HL-60 (cell line): ENCODE results near the gene HSPA12A.

Source experiments
- CTCF ChIP-seq: IDR thresholded peaks from one replicate; pipeline ENCODE4 v1.5.1; 2011; ENCODE audit warnings: low read length, control low read depth, inconsistent platforms; ENCODE audit not compliant: insufficient read depth
- GABPA ChIP-seq: IDR thresholded peaks from 2 replicates; pipeline ENCODE4 v1.6.1; 2012; ENCODE audit warnings: low read depth
- POLR2AphosphoS5 ChIP-seq: IDR thresholded peaks from 2 replicates; pipeline ENCODE4 v1.6.1; 2012; ENCODE audit warnings: low read depth

DNA sequence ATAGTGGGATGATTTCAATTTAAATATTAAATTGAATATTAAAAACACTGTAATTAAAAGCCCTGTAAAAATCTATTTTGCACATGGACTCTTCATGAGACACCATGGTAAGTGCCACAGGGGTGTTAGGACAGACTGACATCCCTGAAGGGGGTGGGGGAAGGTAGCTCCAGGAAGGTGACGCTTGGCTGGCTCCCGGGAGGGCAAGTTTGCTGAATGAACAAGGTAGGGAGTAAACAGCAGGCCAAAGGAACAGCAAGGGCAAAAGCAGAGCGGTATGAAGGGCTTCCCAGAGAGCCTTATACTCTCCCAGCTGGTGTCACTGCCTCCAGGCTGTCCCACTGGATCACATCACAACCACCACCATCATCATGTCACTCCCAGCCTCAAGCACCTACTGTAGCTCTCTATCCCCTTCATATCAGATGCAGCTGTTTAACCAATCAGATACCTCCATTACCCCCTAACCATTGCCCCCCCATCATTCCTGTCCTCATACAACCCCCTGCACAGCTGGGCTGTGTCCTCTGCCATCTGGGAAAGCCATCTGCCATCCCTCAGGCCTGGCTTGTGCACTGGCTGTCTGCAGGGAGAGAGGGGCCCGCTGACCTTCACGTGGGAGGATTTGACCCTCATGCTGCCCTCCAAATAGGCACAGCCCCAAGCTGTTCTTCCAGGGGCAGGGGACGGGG is 19.5 kb downstream of the HSPA12A start:
- TF ChIP-seq CTCF (no peak), POLR2AphosphoS5 (no peak), GABPA (no peak)
